ENCODE results near the gene ABCB7. TPM values are rescaled to one million over a fixed set of nuclear protein-coding genes. Genes with fewer than 3 reads are reported as not detected.

Gene ABCB7
- total and polyA plus RNA-seq, 2 of the 4 experiments (the other 2 are of a cell fraction) = 9.3 to 15.8 TPM

DNA sequence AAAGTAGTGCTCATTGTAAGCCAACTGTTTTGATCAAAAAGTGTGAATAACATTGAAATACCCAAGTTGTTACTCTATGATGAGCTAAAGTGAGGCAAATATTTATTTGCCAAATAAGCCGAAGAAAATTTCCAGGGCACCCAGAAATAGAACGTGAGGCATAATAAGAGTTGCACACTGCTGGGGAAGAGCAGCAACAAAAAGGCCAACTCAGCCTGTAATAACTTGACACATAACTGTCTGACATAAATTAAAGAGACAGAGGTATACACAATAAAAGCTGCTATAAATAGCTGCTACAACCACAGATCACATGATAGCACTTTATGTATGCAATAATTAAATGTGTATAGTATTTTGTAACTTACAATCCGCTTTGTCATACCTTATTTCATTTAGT lies 2.0 kb upstream of the ABCB7 start:
- H3K9ac ChIP-seq (ENCODE audit: low read depth, low read length) = no peak overlapping the region
- dilution Hi-C loops (cut with HindIII; ENCODE audit: low sequenced_read_pairs, unreplicated experiment) (no loop called here), intact Hi-C loops (cut with micrococcal nuclease) (no loop called here)

More for the DNA sequence above, 2.0 kb upstream of the ABCB7 start:
- no peak for ATAC-seq (ENCODE audit: low read depth)
- Histone ChIP-seq H3K27me3 (ENCODE audit: control insufficient read depth, insufficient read depth, low read length) (no peaks in the 10 kb centered on the region), H3K4ac (ENCODE audit: low read depth, low read length) (no peak overlapping the region), H4K91ac (ENCODE audit: insufficient read depth, low read depth, low read length) (no peak overlapping the region), H3K36me3 (ENCODE audit: control insufficient read depth, insufficient read depth, low read length) (no peaks in the 10 kb centered on the region), H3K4me2 (ENCODE audit: low read depth, low read length) (no peak overlapping the region), H3K23ac (ENCODE audit: low read depth, low read length) (no peak overlapping the region), H2BK120ac (ENCODE audit: low read depth, low read length) (no peak overlapping the region), H3K4me1 (ENCODE audit: control insufficient read depth, insufficient read depth, low read length) (no peaks in the 10 kb centered on the region), H2AK9ac (replicated peaks; ENCODE audit: low read depth, low read length, poor library complexity) (no peak overlapping the region), H4K20me1 (ENCODE audit: insufficient read depth, low read length) (no peaks in the 10 kb centered on the region), H3K18ac (ENCODE audit: low read depth, low read length) (no peak overlapping the region), H3K9me1 (ENCODE audit: insufficient read depth, low read length) (no peaks in the 10 kb centered on the region), H3K56ac (ENCODE audit: extremely low read depth, insufficient read depth, low read length) (no peak overlapping the region), H2AFZ (replicated peaks; ENCODE audit: low read length, poor library complexity) (no peak overlapping the region), H2BK15ac (ENCODE audit: low read depth, low read length) (no peak overlapping the region), H3K79me1 (ENCODE audit: low read depth in 1 of 2, low read length in 2 of 2) (no peaks in the 10 kb centered on the region), H2BK5ac (ENCODE audit: low read depth, low read length, poor library complexity, severe bottlenecking) (no peak overlapping the region), H4K8ac (ENCODE audit: low read depth in 2 of 2, low read length in 2 of 2) (no peak overlapping the region), H3K27ac (ENCODE audit: insufficient read depth, low read length) (no peak overlapping the region), H3K14ac (replicated peaks; ENCODE audit: low read depth, low read length) (no peak overlapping the region), H3K9me3 (ENCODE audit: control insufficient read depth, insufficient read depth, low read length) (no peaks in the 10 kb centered on the region), H4K5ac (ENCODE audit: low read depth, low read length) (no peak overlapping the region), H2AK5ac (ENCODE audit: low read depth, low read length) (no peak overlapping the region), H2BK20ac (ENCODE audit: low read depth, low read length) (no peak overlapping the region), H3K4me3 (ENCODE audit: insufficient read depth, low read depth, low read length) (no peak overlapping the region)
- TF ChIP-seq, protein P1, sequence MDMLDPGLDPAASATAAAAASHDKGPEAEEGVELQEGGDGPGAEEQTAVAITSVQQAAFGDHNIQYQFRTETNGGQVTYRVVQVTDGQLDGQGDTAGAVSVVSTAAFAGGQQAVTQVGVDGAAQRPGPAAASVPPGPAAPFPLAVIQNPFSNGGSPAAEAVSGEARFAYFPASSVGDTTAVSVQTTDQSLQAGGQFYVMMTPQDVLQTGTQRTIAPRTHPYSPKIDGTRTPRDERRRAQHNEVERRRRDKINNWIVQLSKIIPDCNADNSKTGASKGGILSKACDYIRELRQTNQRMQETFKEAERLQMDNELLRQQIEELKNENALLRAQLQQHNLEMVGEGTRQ (IDR thresholded peaks at IDR 0.05; ENCODE audit: low read depth, low read length) = no peak
- TF ChIP-seq CHD1 (IDR thresholded peaks at IDR 0.05; ENCODE audit: low read depth, low read length) (no peak), RCOR1 (IDR thresholded peaks at IDR 0.05; ENCODE audit: insufficient replicate concordance, low read length) (no peak)
- CTCF ChIA-PET = interaction anchor here (1.0 kb wide), 1 partner anchor 14 kb away, joined by 3 read pairs; no protein-coding TSS in a partner anchor
- POLR2A ChIA-PET (ENCODE audit: unreplicated experiment) = no interaction called here
- no CpG with 5 or more reads among the region's 3 CpGs for WGBS, 2 experiments (ENCODE audit: extremely low coverage in 2 of 2, insufficient read length in 1 of 2)
- no peak for DNase-seq
- no TSS peak for BruUV-seq (replicated peaks)
- in situ Hi-C loops (cut with MboI; ENCODE audit: low sequenced_read_pairs) = loop anchor here (10.0 kb wide), 1 partner anchor 57 kb away; no protein-coding TSS in a partner anchor

All from IMR-90 (cell line).